T-helper 1 cell treated with Interleukin-12 subunit alpha and Interleukin-12 subunit beta and Interleukin-4 antibody, amounts not matched to agents 30 ng/mL and 1 ng/mL, for 36 hours (primary cell): ENCODE results near the gene CHTOP. TPM values are rescaled to one million over a fixed set of nuclear protein-coding genes. Genes with fewer than 3 reads are reported as not detected.
"Not testable (repeated sequence)": the region's sequence is repeated elsewhere in the genome, so short reads cannot be mapped to it uniquely, and the experiment has no call there.

Source experiments
- intact Hi-C: fragments of 100-400 bp; cut with micrococcal nuclease; formaldehyde crosslinking; loops from one replicate; pipeline ENCODE4 v1.15.1; 2024
- total RNA-seq: library from RNA; stranded (reverse); gene quantifications from 2 replicates; pipeline ENCODE4 v1.2.3, GENCODE V29; 2022

CHTOP gene
- total RNA-seq, 1 donor from 2014 or later, result 105 TPM

- intact Hi-C loops, result loop anchor here (1.0 to 5.0 kb wide), 6 partner anchors 13 to 332 kb away; partner anchors contain the start of genes CHTOP, CRTC2, GATAD2B and RPS27
Observed at GRCh38 chr1:153658400-153659174, 24.7 kb downstream of the CHTOP start, which contains the start of gene SNAPIN. Gene SNAPIN (plus strand): TSS chr1:153658703. CDS start chr1:153658744, 41 bp downstream.

- intact Hi-C loops, result loop anchor here (5.0 kb wide), 2 partner anchors 263 to 298 kb away; partner anchors contain the start of genes CRTC2 and GATAD2B
Observed at GRCh38 chr1:153659175-153659534, 25.3 kb downstream of the CHTOP start.

- intact Hi-C loops, result loop anchor here (5.0 kb wide), 2 partner anchors 263 to 298 kb away; partner anchors contain the start of genes CRTC2 and GATAD2B
Observed at GRCh38 chr1:153659656-153660055, 25.8 kb downstream of the CHTOP start.

- intact Hi-C loops, result no loop called here
Observed at GRCh38 chr1:153661111-153661708, 27.3 kb downstream of the CHTOP start.

- intact Hi-C loops, result no loop called here
Observed at GRCh38 chr1:153662269-153662668, 28.4 kb downstream of the CHTOP start.

- intact Hi-C loops, result no loop called here
Observed at GRCh38 chr1:153663211-153663610, 29.3 kb downstream of the CHTOP start.

GRCh38 chr1:153667439-153667838 lies 33.6 kb downstream of the CHTOP start:
- intact Hi-C loops, result no loop called here

- intact Hi-C loops, result not testable (repeated sequence)
Observed at GRCh38 chr1:153668672-153669071, 34.8 kb downstream of the CHTOP start.

GRCh38 chr1:153669606-153670005 lies 35.7 kb downstream of the CHTOP start:
- intact Hi-C loops, result loop anchor here (2.0 to 5.0 kb wide), 4 partner anchors 159 to 658 kb away; partner anchors contain the start of genes ATP8B2 and UBAP2L

GRCh38 chr1:153670257-153670858 lies 36.5 kb downstream of the CHTOP start:
- intact Hi-C loops, result loop anchor here (2.0 to 5.0 kb wide), 4 partner anchors 160 to 657 kb away; partner anchors contain the start of genes ATP8B2 and UBAP2L

GRCh38 chr1:153670859-153671627 lies 37.2 kb downstream of the CHTOP start, which contains the start of gene ILF2:
Gene ILF2 (minus strand): TSS chr1:153670993. CDS start chr1:153670922, 71 bp downstream.
- intact Hi-C loops, result loop anchor here (1.0 to 5.0 kb wide), 17 partner anchors 13 to 656 kb away; partner anchors contain the start of genes ATP8B2, CHTOP, CREB3L4 and HAX1

GRCh38 chr1:153671628-153672353 lies 37.9 kb downstream of the CHTOP start:
- intact Hi-C loops, result loop anchor here (1.0 to 5.0 kb wide), 17 partner anchors 13 to 656 kb away; partner anchors contain the start of genes ATP8B2, CHTOP, CREB3L4 and HAX1

- intact Hi-C loops, result loop anchor here (5.0 kb wide), 1 partner anchor 654 kb away; the partner anchor contains the start of gene ATP8B2
Observed at GRCh38 chr1:153673511-153673910, 39.6 kb downstream of the CHTOP start.

GRCh38 chr1:153677718-153678518 lies 44.1 kb downstream of the CHTOP start:
- intact Hi-C loops, result loop anchor here (1.0 kb wide), 2 partner anchors 71 to 308 kb away; partner anchors contain the start of gene RAB13

- intact Hi-C loops, result no loop called here
Observed at GRCh38 chr1:153678519-153679336, 44.9 kb downstream of the CHTOP start, which contains the start of gene NPR1. Gene NPR1 (plus strand): TSS chr1:153678688. CDS start chr1:153679109, 421 bp downstream.

- intact Hi-C loops, result no loop called here
Observed at GRCh38 chr1:153679337-153680119, 45.7 kb downstream of the CHTOP start.

GRCh38 chr1:153680120-153680403 lies 46.2 kb downstream of the CHTOP start:
- intact Hi-C loops, result no loop called here
